Kidney (tissue), 14 donors: ENCODE data around the gene HPDL. TPM values are rescaled to one million over a fixed set of nuclear protein-coding genes. Genes with fewer than 3 reads are reported as not detected.

Source experiments
- DNase-seq, 5 donors: peaks; one replicate each; pipeline ENCODE4 v3.0.0-alpha.2; 2013 to 2020
- FAIRE-seq: peaks from 2 replicates; lab custom pipeline; 2012; peaks lifted over from hg19 to GRCh38; lab: Jason Lieb, UNC
- H3K27ac ChIP-seq, 2 donors: one replicate each; pipeline ENCODE4 v1.7.0; 2013; ENCODE audit warnings: low read depth in 2 of 2, low read length in 2 of 2, inconsistent platforms in 1 of 2
- H3K27me3 ChIP-seq: one replicate; pipeline ENCODE4 v1.7.1; 2013; ENCODE audit warnings: low read length, inconsistent platforms; ENCODE audit not compliant: control insufficient read depth, insufficient read depth
- H3K36me3 ChIP-seq, 3 donors: one replicate each; pipeline versions ENCODE4 v1.7.0 to v1.7.1; 2013; ENCODE audit warnings: low read length in 3 of 3, control low read depth in 1 of 3, inconsistent platforms in 1 of 3; ENCODE audit not compliant: insufficient read depth in 3 of 3, control insufficient read depth in 2 of 3
- H3K4me1 ChIP-seq, 3 donors: one replicate each; pipeline versions ENCODE4 v1.7.0 to v1.7.1; 2013; ENCODE audit warnings: low read length in 3 of 3, inconsistent platforms in 1 of 3, low read depth in 1 of 3; ENCODE audit not compliant: control insufficient read depth in 2 of 3, insufficient read depth in 2 of 3
- H3K4me3 ChIP-seq, 3 donors: one replicate each; pipeline versions ENCODE4 v1.7.0 to v1.8.1; 2013; ENCODE audit warnings: low read length in 3 of 3, control low read depth in 1 of 3, inconsistent platforms in 1 of 3
- H3K9ac ChIP-seq, 3 donors: one replicate each; pipeline versions ENCODE4 v1.7.0 to v1.7.1; 2013; ENCODE audit warnings: low read length in 3 of 3, control low read depth in 1 of 3, inconsistent platforms in 1 of 3
- H3K9me3 ChIP-seq, 3 donors: one replicate each; pipeline versions ENCODE4 v1.7.0 to v1.7.1; 2013; ENCODE audit warnings: low read length in 3 of 3, control low read depth in 1 of 3, inconsistent platforms in 1 of 3; ENCODE audit not compliant: control insufficient read depth in 2 of 3, insufficient read depth in 1 of 3
- intact Hi-C: fragments of 100-400 bp; cut with DNase I; formaldehyde crosslinking; loops from one replicate; pipeline ENCODE4 v1.11.1; 2022
- polyA plus RNA-seq: library from polyadenylated mRNA; stranded (reverse); fragments of 350-450 nt; fragmentation: Illumina TruSeq; extraction: RNeasy Lipid Tissue Mini Kit (QIAGEN cat#74804); gene quantifications from one replicate; pipeline ENCODE4 v1.2.3, GENCODE V29; 2014; ENCODE audit warnings: low read depth, low replicate concordance; ENCODE audit not compliant: insufficient read depth
- total RNA-seq: library from RNA; stranded (reverse); fragmentation: NEBNext Ultra II Directional; extraction: Animal tissue kit (Norgen Biotek cat#: 25700); gene quantifications from one replicate; pipeline ENCODE4 v1.2.1, GENCODE V29; 2021
- TF ChIP-seq, protein P1 (sequence below): IDR thresholded peaks from 3 replicates; pipeline ENCODE4 v1.5.1; 2012; ENCODE audit warnings: mild to moderate bottlenecking, moderate library complexity, borderline replicate concordance; ENCODE audit not compliant: insufficient read depth; ENCODE audit errors: extremely low read depth
- donor health status: control.
- donor health status: control.
- donor health status: control.
- donor health status: control.
- donor health status: control.
- donor health status: DM: yes; HTN: yes; CAD: no.
- donor health status: Normal renal cell carcinoma (clear cell type).

The HPDL gene
- total and polyA plus RNA-seq, 2 donors from 2014 or later, result 0.66 TPM; not detected in 1

DNA sequence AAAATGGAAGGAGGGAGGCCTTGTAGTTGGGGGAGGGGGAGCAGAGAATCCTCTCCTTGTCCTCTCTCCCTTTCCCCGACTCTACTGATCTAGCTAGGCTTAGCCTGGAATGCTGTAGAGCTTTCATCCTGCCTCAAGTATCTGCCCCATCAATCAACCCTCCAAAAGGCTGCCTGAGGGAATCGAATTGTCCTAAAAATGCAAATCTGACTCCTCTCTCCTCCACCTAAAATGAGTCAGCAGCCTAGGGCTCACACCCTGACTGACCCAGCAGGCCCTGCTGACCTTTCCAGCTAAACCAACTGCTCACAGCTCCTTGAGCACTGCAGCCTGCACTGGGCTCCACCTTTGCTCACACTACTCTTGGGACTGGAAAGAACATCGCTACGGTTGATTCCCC is 2.8 kb downstream of the HPDL start:
- intact Hi-C loops, result no loop called here
- no peak overlapping the region for H3K9ac ChIP-seq
- no peak overlapping the region for H3K4me3 ChIP-seq
- FAIRE-seq, result no peak
- H3K27ac ChIP-seq, result no peak overlapping the region
- peaks cover 0 to 9% (median 0%) of the 10 kb centered on the region in 3 donors for H3K4me1 ChIP-seq
- no peak for DNase-seq
- TF ChIP-seq, protein P1, sequence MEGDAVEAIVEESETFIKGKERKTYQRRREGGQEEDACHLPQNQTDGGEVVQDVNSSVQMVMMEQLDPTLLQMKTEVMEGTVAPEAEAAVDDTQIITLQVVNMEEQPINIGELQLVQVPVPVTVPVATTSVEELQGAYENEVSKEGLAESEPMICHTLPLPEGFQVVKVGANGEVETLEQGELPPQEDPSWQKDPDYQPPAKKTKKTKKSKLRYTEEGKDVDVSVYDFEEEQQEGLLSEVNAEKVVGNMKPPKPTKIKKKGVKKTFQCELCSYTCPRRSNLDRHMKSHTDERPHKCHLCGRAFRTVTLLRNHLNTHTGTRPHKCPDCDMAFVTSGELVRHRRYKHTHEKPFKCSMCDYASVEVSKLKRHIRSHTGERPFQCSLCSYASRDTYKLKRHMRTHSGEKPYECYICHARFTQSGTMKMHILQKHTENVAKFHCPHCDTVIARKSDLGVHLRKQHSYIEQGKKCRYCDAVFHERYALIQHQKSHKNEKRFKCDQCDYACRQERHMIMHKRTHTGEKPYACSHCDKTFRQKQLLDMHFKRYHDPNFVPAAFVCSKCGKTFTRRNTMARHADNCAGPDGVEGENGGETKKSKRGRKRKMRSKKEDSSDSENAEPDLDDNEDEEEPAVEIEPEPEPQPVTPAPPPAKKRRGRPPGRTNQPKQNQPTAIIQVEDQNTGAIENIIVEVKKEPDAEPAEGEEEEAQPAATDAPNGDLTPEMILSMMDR, result no peak
- no peaks in the 10 kb centered on the region for H3K9me3 ChIP-seq
- H3K27me3 ChIP-seq, result no peaks in the 10 kb centered on the region
- peaks cover 2 to 31% (median 11%) of the 10 kb centered on the region in 3 donors for H3K36me3 ChIP-seq

GRCh38 chr1:45331436-45332345 is 5.0 kb downstream of the HPDL start:
- no peak overlapping the region for H3K9ac ChIP-seq
- TF ChIP-seq, protein P1, result no peak
- no peak overlapping the region for H3K27ac ChIP-seq
- peaks cover 2 to 31% (median 11%) of the 10 kb centered on the region in 3 donors for H3K36me3 ChIP-seq
- no peak for DNase-seq
- H3K27me3 ChIP-seq, result no peaks in the 10 kb centered on the region
- intact Hi-C loops, result no loop called here
- no peak for FAIRE-seq
- peaks cover 0 to 9% (median 8%) of the 10 kb centered on the region in 3 donors for H3K4me1 ChIP-seq
- H3K9me3 ChIP-seq, result no peaks in the 10 kb centered on the region
- no peak overlapping the region for H3K4me3 ChIP-seq

DNA sequence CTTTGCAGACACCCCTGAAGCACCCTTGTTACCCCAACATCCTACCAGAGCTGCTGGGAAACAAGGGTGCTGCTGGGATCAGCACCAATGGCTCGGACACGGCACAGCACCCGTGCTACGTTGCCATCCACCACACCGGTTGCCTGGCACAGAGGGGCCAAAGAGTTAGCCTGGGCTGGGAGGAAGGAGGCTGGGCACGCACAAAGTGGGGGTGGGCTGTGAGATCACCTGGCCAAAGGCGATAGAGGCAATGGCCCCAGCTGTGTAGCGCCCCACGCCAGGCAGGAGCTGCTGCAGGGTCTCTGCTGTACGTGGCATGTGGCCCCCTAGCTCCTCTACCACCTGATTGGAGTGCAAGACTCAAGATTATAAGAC is 5.6 kb downstream of the HPDL start:
- no peak for FAIRE-seq
- no peak for DNase-seq
- Histone ChIP-seq H3K4me3 (no peak overlapping the region), H3K9ac (no peak overlapping the region), H3K9me3 (no peaks in the 10 kb centered on the region), H3K27ac (no peak overlapping the region), H3K27me3 (no peaks in the 10 kb centered on the region), H3K4me1 (peaks cover 0 to 8% (median 2%) of the 10 kb centered on the region in 3 donors), H3K36me3 (peaks cover 2 to 31% (median 11%) of the 10 kb centered on the region in 3 donors)
- intact Hi-C loops, result no loop called here
- TF ChIP-seq, protein P1, result no peak
